ENCODE measurements around the gene DPP10. TPM values are rescaled to one million over a fixed set of nuclear protein-coding genes. Genes with fewer than 3 reads are reported as not detected.

The DPP10 gene
- total and polyA plus RNA-seq, 4 donors = 0.08 to 5.0 (median 0.27) TPM

DNA sequence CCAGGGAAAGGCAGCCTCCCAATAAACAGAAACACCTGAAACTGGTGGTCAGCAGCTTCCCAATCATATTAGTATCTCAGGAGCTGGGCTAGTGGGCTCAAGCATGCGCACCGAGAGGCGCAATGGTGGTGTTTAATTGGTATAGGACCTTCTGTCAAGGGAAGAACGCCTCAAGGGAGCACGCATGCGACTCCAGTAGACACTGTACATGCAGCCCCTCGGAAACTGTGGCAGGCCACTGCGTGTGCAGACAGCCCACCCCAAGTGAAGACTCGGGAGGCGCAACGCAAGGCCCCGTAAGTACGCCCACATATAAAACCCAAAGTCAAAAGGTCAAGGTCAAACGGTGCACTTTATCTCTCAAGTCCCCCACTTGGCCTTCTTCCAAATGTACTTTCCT, 1405.8 kb downstream of the DPP10 start:
- 93% methylated on average over 14 of the region's 14 CpGs for whole genome bisulfite sequencing, 2 donors
- Histone ChIP-seq H3K4me1 (ENCODE audit: control insufficient read depth in 5 of 5, insufficient read depth in 5 of 5, low read length in 5 of 5) (no peaks in the 10 kb centered on the region), H3K27me3 (ENCODE audit: control insufficient read depth in 3 of 3, insufficient read depth in 3 of 3, low read length in 2 of 3) (no peaks in the 10 kb centered on the region), H3K27ac (ENCODE audit: low read depth in 1 of 2, low read length in 1 of 2) (no peak overlapping the region), H3K9ac (ENCODE audit: insufficient read depth in 1 of 2, low read length in 2 of 2) (no peak overlapping the region), H3K9me3 (ENCODE audit: control insufficient read depth in 4 of 4, insufficient read depth in 3 of 4, low read length in 3 of 4) (no peaks in the 10 kb centered on the region), H3K4me3 (no peak overlapping the region), H3K36me3 (ENCODE audit: control insufficient read depth in 4 of 4, insufficient read depth in 4 of 4, low read length in 4 of 4) (no peaks in the 10 kb centered on the region)
- TF ChIP-seq, protein P1, sequence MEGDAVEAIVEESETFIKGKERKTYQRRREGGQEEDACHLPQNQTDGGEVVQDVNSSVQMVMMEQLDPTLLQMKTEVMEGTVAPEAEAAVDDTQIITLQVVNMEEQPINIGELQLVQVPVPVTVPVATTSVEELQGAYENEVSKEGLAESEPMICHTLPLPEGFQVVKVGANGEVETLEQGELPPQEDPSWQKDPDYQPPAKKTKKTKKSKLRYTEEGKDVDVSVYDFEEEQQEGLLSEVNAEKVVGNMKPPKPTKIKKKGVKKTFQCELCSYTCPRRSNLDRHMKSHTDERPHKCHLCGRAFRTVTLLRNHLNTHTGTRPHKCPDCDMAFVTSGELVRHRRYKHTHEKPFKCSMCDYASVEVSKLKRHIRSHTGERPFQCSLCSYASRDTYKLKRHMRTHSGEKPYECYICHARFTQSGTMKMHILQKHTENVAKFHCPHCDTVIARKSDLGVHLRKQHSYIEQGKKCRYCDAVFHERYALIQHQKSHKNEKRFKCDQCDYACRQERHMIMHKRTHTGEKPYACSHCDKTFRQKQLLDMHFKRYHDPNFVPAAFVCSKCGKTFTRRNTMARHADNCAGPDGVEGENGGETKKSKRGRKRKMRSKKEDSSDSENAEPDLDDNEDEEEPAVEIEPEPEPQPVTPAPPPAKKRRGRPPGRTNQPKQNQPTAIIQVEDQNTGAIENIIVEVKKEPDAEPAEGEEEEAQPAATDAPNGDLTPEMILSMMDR (IDR thresholded peaks at IDR 0.05; ENCODE audit: control extremely low read depth, extremely low read depth) = no peak
- ATAC-seq (ENCODE audit: insufficient read depth, low FRiP score) (no peak), DNase-seq (no peak)

DNA sequence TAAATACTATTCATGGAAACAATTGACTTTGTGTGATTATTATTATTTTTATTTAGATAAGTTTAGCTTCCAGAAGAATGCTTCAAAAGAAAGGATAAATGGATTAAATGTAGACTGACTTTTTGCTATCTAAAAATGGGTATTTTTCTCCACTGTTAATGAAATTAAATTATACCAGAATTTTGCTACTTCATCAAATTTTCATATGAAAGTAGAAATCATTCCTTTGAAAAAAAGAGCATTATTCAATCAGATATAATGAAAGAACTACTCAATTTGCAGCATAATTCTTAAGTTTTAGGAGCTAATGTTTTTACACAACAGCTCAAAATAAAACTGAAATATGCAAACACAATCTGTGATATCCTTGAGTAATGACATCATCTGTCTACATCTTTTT, 1424.6 kb downstream of the DPP10 start:
- Histone ChIP-seq H3K9ac (ENCODE audit: insufficient read depth in 1 of 2, low read length in 2 of 2) (no peak overlapping the region), H3K36me3 (ENCODE audit: control insufficient read depth in 4 of 4, insufficient read depth in 4 of 4, low read length in 4 of 4) (no peaks in the 10 kb centered on the region), H3K9me3 (ENCODE audit: control insufficient read depth in 4 of 4, insufficient read depth in 3 of 4, low read length in 3 of 4) (no peaks in the 10 kb centered on the region), H3K27me3 (ENCODE audit: control insufficient read depth in 3 of 3, insufficient read depth in 3 of 3, low read length in 2 of 3) (no peaks in the 10 kb centered on the region), H3K27ac (ENCODE audit: low read depth in 1 of 2, low read length in 1 of 2) (no peak overlapping the region), H3K4me1 (ENCODE audit: control insufficient read depth in 5 of 5, insufficient read depth in 5 of 5, low read length in 5 of 5) (no peaks in the 10 kb centered on the region), H3K4me3 (no peak overlapping the region)
- DNase-seq (no peak), ATAC-seq (ENCODE audit: insufficient read depth, low FRiP score) (no peak)
- TF ChIP-seq, protein P1 (IDR thresholded peaks at IDR 0.05; ENCODE audit: control extremely low read depth, extremely low read depth) = no peak

DNA sequence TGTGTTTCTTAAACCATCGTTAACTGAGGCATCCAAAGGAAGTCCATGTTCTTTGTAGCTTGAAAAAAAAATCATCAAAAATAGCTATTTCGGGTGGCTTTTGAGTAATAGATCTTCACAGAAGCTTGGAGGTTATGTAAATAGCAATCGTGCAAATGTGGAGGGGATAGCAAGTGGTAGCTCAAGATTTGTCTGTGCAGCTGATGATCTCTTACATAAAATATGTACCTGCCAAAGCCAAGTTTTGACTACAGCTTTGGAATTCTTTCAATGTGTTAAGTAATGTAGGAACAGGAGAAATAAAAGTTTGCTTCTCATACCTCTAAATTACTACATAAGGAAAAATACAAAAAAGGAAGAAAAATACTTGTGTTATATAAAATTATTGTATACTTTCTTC, 1432.0 kb downstream of the DPP10 start:
- ATAC-seq (ENCODE audit: insufficient read depth, low FRiP score) = no peak
- WGBS, 2 donors = 45 to 63% methylated on average over 3 of the region's 3 CpGs

DNA sequence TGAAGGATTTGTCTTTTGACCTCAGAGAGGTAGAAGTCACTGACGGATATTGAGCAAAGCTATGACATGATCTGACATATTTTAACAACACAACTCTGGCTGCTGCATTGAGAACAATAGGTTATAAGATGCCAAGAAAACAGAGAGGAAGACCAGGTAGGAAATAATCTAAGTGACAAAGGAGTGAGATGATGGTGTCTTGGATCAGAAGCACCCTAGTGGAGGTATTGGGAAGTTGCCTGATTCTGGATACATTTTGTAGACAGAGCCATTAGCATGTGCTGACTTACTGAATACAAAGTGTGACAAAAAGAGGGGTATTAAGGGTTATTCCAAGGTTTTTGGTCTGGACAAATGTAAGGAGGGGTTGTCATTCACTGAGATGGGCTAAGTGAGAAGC, 1438.1 kb downstream of the DPP10 start:
- DNase-seq = no peak

More for the DNA sequence above, 1432.0 kb downstream of the DPP10 start:
- Histone ChIP-seq H3K27ac (ENCODE audit: low read depth in 1 of 2, low read length in 1 of 2) (no peak overlapping the region), H3K9ac (ENCODE audit: insufficient read depth in 1 of 2, low read length in 2 of 2) (no peak overlapping the region), H3K9me3 (ENCODE audit: control insufficient read depth in 4 of 4, insufficient read depth in 3 of 4, low read length in 3 of 4) (peaks cover 0 to 2% (median 0%) of the 10 kb centered on the region in 4 donors), H3K4me1 (ENCODE audit: control insufficient read depth in 5 of 5, insufficient read depth in 5 of 5, low read length in 5 of 5) (no peaks in the 10 kb centered on the region), H3K27me3 (ENCODE audit: control insufficient read depth in 3 of 3, insufficient read depth in 3 of 3, low read length in 2 of 3) (no peaks in the 10 kb centered on the region), H3K4me3 (no peak overlapping the region), H3K36me3 (ENCODE audit: control insufficient read depth in 4 of 4, insufficient read depth in 4 of 4, low read length in 4 of 4) (no peaks in the 10 kb centered on the region)
- DNase-seq = no peak
- TF ChIP-seq, protein P1 (IDR thresholded peaks at IDR 0.05; ENCODE audit: control extremely low read depth, extremely low read depth) = no peak

More for the DNA sequence above, 1438.1 kb downstream of the DPP10 start:
- Histone ChIP-seq H3K4me1 (ENCODE audit: control insufficient read depth in 5 of 5, insufficient read depth in 5 of 5, low read length in 5 of 5) (no peaks in the 10 kb centered on the region), H3K9ac (ENCODE audit: insufficient read depth in 1 of 2, low read length in 2 of 2) (no peak overlapping the region), H3K27me3 (ENCODE audit: control insufficient read depth in 3 of 3, insufficient read depth in 3 of 3, low read length in 2 of 3) (no peaks in the 10 kb centered on the region), H3K9me3 (ENCODE audit: control insufficient read depth in 4 of 4, insufficient read depth in 3 of 4, low read length in 3 of 4) (peaks cover 0 to 2% (median 0%) of the 10 kb centered on the region in 4 donors), H3K36me3 (ENCODE audit: control insufficient read depth in 4 of 4, insufficient read depth in 4 of 4, low read length in 4 of 4) (no peaks in the 10 kb centered on the region), H3K27ac (ENCODE audit: low read depth in 1 of 2, low read length in 1 of 2) (no peak overlapping the region), H3K4me3 (no peak overlapping the region)
- TF ChIP-seq, protein P1 (IDR thresholded peaks at IDR 0.05; ENCODE audit: control extremely low read depth, extremely low read depth) = no peak
- no peak for ATAC-seq (ENCODE audit: insufficient read depth, low FRiP score)
- 83 to 93% methylated on average over 1 of the region's 1 CpG for WGBS, 2 donors

Measured in lung (tissue), 12 donors.